Activated naive CD8-positive, alpha-beta T cell treated with anti-CD3 and anti-CD28 coated beads, Interleukin-2, amount 10 ng/mL, durations not matched to agents 7 days and 5 days (primary cell): ENCODE measurements around the gene NR2E1. TPM values are rescaled to one million over a fixed set of nuclear protein-coding genes. Genes with fewer than 3 reads are reported as not detected.

Experiments used
- ATAC-seq: fragments of 150-1000 bp; cut with Tn5 transposase; one replicate; pipeline ENCODE4 v1.10.0; 2021; ENCODE audit warnings: low read depth, moderate library complexity
- POLR2A ChIA-PET: fragments of 350-600 bp; sonication (Branson Sonifier 250); formaldehyde crosslinking; loops from one replicate; lab custom pipeline; 2021; ENCODE audit warnings: antibody characterized with exemption; lab: Charles Lee
- DNase-seq: peaks from one replicate; pipeline ENCODE4 v3.0.0; 2021
- H3K27ac Mint-ChIP-seq: one replicate; pipeline ENCODE4 v1.8.0; 2022; ENCODE audit warnings: mild to moderate bottlenecking, mixed read lengths
- H3K27me3 Mint-ChIP-seq: one replicate; pipeline ENCODE4 v1.8.0; 2022; ENCODE audit warnings: mild to moderate bottlenecking, moderate library complexity, mixed read lengths
- H3K36me3 Mint-ChIP-seq: one replicate; pipeline ENCODE4 v1.8.0; 2021; ENCODE audit warnings: mild to moderate bottlenecking, mixed read lengths
- H3K4me1 Mint-ChIP-seq: one replicate; pipeline ENCODE4 v1.8.0; 2021; ENCODE audit warnings: mixed read lengths
- H3K4me3 Mint-ChIP-seq: one replicate; pipeline ENCODE4 v1.8.0; 2022; ENCODE audit warnings: mild to moderate bottlenecking, moderate library complexity, mixed read lengths
- H3K9me3 Mint-ChIP-seq: one replicate; pipeline ENCODE4 v1.8.0; 2021; ENCODE audit warnings: mixed read lengths
- total RNA-seq, 2 experiments: library from RNA; stranded (reverse); gene quantifications; one replicate each; pipeline ENCODE4 v1.2.3, GENCODE V29; 2021

Gene NR2E1
- total RNA-seq, 2 experiments from 2014 or later, result not detected

- no peak for DNase-seq
- Mint-ChIP-seq H3K27me3 (no peaks in the 10 kb centered on the region), H3K27ac (no peak overlapping the region), H3K36me3 (peaks cover 10% of the 10 kb centered on the region), H3K4me1 (peaks cover 13% of the 10 kb centered on the region), H3K4me3 (no peak overlapping the region), H3K9me3 (no peaks in the 10 kb centered on the region)
- ATAC-seq, result no peak
- POLR2A ChIA-PET, result no interaction called here
These were observed 61.5 kb downstream of the NR2E1 start for GRCh38 chr6:108227290-108227689.

GRCh38 chr6:108228416-108228815 is 62.6 kb downstream of the NR2E1 start:
- Mint-ChIP-seq H3K27ac (no peak overlapping the region), H3K36me3 (peaks cover 6% of the 10 kb centered on the region)

GRCh38 chr6:108235127-108235526 is 69.3 kb downstream of the NR2E1 start:
- Mint-ChIP-seq H3K27me3 (no peaks in the 10 kb centered on the region), H3K36me3 (peaks cover 27% of the 10 kb centered on the region), H3K27ac (no peak overlapping the region), H3K4me1 (peaks cover 3% of the 10 kb centered on the region), H3K9me3 (no peaks in the 10 kb centered on the region), H3K4me3 (no peak overlapping the region)
- no peak for ATAC-seq
- DNase-seq, result no peak
- POLR2A ChIA-PET, result no interaction called here

More at GRCh38 chr6:108228416-108228815, 62.6 kb downstream of the NR2E1 start:
- Mint-ChIP-seq H3K27me3 (no peaks in the 10 kb centered on the region), H3K9me3 (no peaks in the 10 kb centered on the region), H3K4me1 (peaks cover 8% of the 10 kb centered on the region), H3K4me3 (no peak overlapping the region)
- no peak for ATAC-seq
- no peak for DNase-seq
- POLR2A ChIA-PET, result no interaction called here

GRCh38 chr6:108236791-108237190 is 71.0 kb downstream of the NR2E1 start:
- Mint-ChIP-seq H3K9me3 (no peaks in the 10 kb centered on the region), H3K4me3 (no peak overlapping the region), H3K27ac (no peak overlapping the region), H3K36me3 (peaks cover 39% of the 10 kb centered on the region), H3K27me3 (no peaks in the 10 kb centered on the region), H3K4me1 (peaks cover 5% of the 10 kb centered on the region)
- ATAC-seq, result no peak
- no peak for DNase-seq
- POLR2A ChIA-PET, result no interaction called here

- Mint-ChIP-seq H3K27me3 (no peaks in the 10 kb centered on the region), H3K4me3 (no peak overlapping the region), H3K4me1 (peaks cover 5% of the 10 kb centered on the region), H3K36me3 (peaks cover 54% of the 10 kb centered on the region), H3K27ac (no peak overlapping the region), H3K9me3 (peaks cover 5% of the 10 kb centered on the region)
- POLR2A ChIA-PET, result interaction anchor here (1.0 kb wide), 1 partner anchor 23 kb away, joined by 3 read pairs; the partner anchor contains the start of gene SNX3
- ATAC-seq (no peak), DNase-seq (no peak)
These were observed 72.5 kb downstream of the NR2E1 start for GRCh38 chr6:108238322-108238721.

Other genes with a start within 250 kb of the NR2E1 start
- gene SEC63, start 207.8 kb upstream of the NR2E1 start, total RNA-seq, result 10 to 100 TPM; 64.7 to 69.2 TPM
- 10 to 100 TPM; 34.3 to 35.1 TPM for gene OSTM1, start 91.3 kb upstream of the NR2E1 start, total RNA-seq
- gene SNX3, start 95.0 kb downstream of the NR2E1 start, total RNA-seq, result 10 to 100 TPM; 85.0 to 92.5 TPM
- 1 to 10 TPM; 4.9 to 5.5 TPM for gene AFG1L, start 129.0 kb downstream of the NR2E1 start, total RNA-seq